Kasumi-1 (cell line): Measurements from ENCODE around the gene SLC34A1.
A peak's percentile ranks its signal among the peaks of the same experiment; 100 is the strongest.
"Not testable (repeated sequence)": the region's sequence is repeated elsewhere in the genome, so short reads cannot be mapped to it uniquely, and the experiment has no call there.

ENCODE experiments used
- DNase-seq, 2 experiments: peaks; one replicate each; lab custom pipeline; 2025; lab: John Stamatoyannopoulos, UW

SLC34A1 gene

DNA sequence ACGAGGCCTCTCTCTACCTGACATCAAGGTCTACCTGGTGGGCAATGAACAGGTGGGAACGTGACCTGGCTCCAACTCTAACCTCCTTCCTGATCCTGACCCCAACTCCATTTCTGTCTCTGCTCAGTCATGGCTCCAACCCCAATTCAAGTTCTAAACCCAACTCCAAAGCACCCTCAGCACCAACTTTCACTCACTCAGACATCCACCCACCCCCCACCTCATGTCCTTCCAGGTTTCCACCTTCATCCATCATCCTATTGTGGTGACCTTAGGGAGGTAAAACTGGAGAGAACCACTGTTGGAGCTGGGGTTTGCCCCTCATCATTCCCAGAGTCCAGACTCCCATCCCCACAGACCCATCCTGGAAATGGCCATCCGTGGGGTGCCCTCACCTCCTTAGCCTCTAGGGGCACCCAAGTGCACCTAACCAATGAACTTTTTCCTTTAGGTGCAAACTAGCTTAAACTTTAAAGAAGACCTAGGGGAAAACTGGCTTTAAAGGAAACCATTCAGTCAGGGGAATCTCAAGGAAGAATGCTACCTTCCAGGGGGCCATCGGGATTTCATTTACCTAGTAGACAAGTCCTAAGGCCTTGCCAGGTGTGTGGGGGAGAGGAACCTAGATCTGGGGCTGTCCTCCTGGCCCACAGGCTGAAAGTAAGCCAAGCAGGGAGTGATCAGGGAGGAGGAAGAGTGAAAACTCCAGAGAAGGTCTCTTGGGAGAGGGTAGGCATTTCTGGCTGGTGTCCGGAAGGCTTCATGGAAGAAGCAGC lies 15.2 kb upstream of the SLC34A1 start:
- peak; percentile 47 to 51 for DNase-seq

GRCh38 chr5:177369645-177370440 lies 14.4 kb upstream of the SLC34A1 start:
- DNase-seq, result no peak

- DNase-seq, result peak; percentile 67 to 80
Measured at GRCh38 chr5:177370488-177371119, 13.6 kb upstream of the SLC34A1 start.

DNA sequence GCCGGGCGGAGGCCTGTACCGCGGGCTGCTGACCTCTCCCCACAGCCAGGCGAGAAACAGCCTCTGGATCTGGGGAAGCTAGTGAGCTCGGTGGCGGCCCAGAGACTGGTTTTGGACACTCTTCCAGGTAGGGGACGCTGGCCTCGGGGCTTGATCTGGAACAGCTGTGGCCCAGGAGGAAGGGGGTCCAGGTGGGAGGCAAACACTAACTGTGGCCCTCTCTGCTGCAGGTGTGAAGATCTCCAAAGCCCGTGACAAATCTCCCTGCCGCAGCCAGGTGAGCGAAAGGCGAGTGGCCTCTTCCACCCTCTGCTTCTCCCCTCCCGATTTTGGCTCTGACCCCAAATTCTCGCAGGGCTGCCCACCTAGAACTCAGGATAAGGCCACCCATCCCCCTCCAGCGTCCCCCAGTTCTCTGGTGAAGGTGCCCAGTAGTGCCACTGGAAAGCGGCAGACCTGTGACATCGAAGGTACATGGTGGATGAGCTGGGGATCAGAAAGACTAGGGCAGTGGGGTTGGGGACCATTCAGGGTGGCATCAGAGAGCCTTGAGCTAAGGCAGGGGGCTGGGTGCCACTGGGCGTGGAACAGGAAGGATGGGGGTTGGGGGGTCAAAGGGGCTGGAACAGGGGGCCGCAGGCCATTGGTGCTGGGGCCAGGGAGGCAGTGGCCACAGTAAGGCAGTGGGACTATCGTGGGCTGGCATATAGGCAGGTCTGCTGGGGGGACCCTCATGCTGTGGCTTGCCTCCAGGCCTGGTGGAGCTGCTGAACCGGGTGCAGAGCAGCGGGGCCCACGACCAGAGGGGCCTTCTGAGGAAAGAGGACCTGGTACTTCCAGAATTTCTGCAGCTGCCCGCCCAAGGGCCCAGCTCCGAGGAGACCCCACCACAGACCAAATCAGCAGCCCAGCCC lies 12.9 kb upstream of the SLC34A1 start:
- DNase-seq, result no peak

GRCh38 chr5:177372034-177372896 lies 12.0 kb upstream of the SLC34A1 start:
- DNase-seq, result peak; percentile 65 to 70

GRCh38 chr5:177372910-177373309 lies 11.3 kb upstream of the SLC34A1 start:
- no peak for DNase-seq

- DNase-seq, result no peak
Measured at GRCh38 chr5:177373806-177374205, 10.4 kb upstream of the SLC34A1 start.

- no peak for DNase-seq
Measured at GRCh38 chr5:177374211-177374610, 10.0 kb upstream of the SLC34A1 start.

- DNase-seq, result not testable (repeated sequence)
Measured at GRCh38 chr5:177375516-177375915, 8.7 kb upstream of the SLC34A1 start.

DNA sequence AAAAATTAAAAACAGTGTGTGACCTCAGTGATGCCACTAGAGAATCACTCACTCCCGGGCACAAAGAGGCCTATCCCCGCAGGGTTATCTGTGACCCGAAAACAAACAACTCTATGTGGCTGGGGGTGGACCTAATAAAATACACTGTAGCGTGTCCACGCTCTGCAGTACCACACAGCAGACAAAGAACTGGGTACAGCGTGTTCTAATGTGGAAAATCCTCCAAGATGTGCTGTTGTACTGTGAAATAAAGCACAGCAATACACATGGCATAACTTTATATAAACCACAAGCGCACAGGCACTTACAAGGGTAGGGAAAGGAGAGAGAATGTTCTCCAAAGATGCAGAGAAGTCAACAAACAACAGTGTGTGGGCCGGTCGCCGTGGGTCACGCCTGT lies 8.1 kb upstream of the SLC34A1 start:
- no peak for DNase-seq

DNA sequence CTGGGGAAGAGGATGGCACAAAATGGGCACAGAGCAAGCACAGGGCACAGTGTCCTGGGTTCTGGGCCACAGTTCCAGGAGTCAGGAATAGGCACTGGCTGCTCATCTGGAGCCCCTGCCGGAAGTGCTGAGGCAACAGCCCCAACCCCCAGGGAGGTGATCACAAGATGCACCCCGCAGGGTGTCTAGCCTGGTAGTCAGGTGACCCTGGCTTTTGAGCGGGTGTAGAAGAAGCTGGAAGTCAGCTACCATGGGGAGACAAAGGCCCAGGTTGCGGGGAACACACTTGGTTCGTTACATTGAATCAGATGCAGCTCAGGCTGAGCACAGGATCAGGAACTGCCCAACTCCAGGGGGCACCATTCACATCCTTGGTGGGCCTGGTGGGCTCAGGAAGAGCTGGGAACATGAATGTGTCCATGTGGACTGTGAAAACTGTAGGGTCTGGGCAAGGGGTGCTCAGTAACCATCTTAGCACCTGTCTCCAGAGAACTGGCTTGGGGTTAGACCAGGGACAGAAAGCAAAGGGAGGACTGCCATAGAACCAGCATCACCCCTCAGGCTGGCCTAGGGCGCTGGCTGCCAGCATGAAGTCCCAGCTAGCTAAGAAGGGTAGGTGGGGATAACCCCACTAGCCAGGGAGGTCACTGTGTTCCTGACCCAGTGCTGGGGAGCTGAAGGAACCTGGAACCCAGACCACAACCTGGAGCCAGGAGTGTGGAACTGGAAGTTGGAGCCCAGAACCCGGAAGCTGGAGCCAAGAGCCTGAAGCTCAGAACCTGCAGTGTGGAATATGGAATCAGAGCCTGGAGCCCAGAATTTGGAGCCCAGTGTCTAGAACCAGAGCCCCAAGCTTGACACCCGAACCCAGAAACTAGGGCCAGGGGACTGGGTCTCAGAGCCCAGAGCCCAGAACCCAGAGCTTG lies 6.1 kb upstream of the SLC34A1 start:
- no peak for DNase-seq

GRCh38 chr5:177378884-177379883 lies 5.0 kb upstream of the SLC34A1 start:
- no peak for DNase-seq

DNA sequence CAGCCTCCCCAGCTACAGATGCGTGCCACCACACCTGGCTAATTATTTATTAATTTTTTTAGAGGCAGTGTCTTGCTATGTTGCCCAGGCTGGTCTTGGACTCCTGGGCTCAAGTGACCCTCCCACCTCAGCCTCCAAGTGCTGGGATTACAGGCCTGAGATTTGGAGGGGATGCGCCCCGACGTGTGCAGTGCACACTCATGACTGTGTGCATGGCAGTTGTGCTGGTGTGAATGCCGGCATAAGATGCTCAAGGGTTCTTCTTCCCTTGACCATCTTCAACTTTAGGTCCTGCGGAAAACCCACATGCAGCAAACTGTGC lies 3.5 kb upstream of the SLC34A1 start:
- no peak for DNase-seq

- peak; percentile 54 to 70 for DNase-seq
Measured at GRCh38 chr5:177382423-177383029, 1.7 kb upstream of the SLC34A1 start.

- no peak for DNase-seq
Measured at GRCh38 chr5:177383181-177383580, 1.1 kb upstream of the SLC34A1 start.

DNA sequence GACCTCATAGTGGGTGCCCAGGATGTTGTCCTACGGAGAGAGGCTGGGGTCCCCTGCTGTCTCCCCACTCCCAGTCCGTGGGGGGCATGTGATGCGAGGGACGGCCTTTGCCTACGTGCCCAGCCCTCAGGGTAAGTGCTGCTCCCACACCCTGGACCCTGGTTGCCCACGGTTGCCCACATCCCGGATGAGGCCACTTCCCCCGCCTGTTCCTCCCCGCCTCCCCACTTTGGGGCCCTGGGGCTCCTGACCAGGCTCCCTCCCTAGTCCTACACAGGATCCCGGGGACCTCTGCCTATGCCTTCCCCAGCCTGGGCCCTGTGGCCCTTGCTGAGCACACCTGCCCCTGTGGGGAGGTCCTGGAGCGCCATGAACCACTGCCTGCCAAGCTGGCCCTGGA lies 1.5 kb downstream of the SLC34A1 start:
- DNase-seq, result no peak

GRCh38 chr5:177386542-177386941 lies 2.3 kb downstream of the SLC34A1 start:
- DNase-seq, result no peak

- no peak for DNase-seq
Measured at GRCh38 chr5:177387405-177387804, 3.2 kb downstream of the SLC34A1 start.
